ENCODE measurements around the gene ZNF677. TPM values are rescaled to one million over a fixed set of nuclear protein-coding genes. Genes with fewer than 3 reads are reported as not detected.
"Not testable (repeated sequence)": the region's sequence is repeated elsewhere in the genome, so short reads cannot be mapped to it uniquely, and the experiment has no call there.

The ZNF677 gene
- total and polyA plus RNA-seq, 2 experiments from 2014 or later = 57.2 to 74.8 TPM

- peaks cover 44% of the 10 kb centered on the region for H3K36me3 Mint-ChIP-seq (ENCODE audit: low read depth)
Observed at GRCh38 chr19:53224606-53225005, 30.1 kb downstream of the ZNF677 start.

DNA sequence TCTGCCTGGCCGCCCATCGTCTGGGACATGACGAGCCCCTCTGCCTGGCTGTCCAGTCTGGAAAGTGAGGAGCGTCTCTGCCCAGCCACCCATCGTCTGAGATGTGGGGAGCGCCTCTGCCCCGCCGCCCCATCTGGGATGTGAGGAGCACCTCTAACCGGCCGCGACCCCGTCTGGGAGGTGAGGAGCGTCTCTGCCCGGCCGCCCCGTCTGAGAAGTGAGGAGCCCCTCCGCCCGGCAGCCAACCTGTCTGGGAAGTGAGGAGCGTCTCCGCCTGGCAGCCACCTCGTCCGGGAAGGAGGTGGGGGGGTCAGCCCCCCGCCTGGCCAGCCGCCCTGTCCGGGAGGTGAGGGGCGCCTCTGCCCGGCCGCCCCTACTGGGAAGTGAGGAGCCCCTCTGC is 32.0 kb downstream of the ZNF677 start:
- not testable (repeated sequence) for H3K79me2 ChIP-seq (replicated peaks; ENCODE audit: insufficient read depth); H3K4me3 Mint-ChIP-seq; H2AFZ ChIP-seq; H3K36me3 ChIP-seq (ENCODE audit: insufficient read depth); DNase-seq (ENCODE audit: low spot score); H4K20me1 ChIP-seq (replicated peaks; ENCODE audit: insufficient read depth); H3K27ac Mint-ChIP-seq; H3F3A ChIP-seq (replicated peaks; ENCODE audit: low read depth); ATAC-seq; H3K27me3 Mint-ChIP-seq (ENCODE audit: insufficient read depth, low read depth, poor library complexity); H3K27me3 ChIP-seq (ENCODE audit: insufficient read depth); H3K4me1 Mint-ChIP-seq; H3K4me1 ChIP-seq (ENCODE audit: insufficient read depth); H3K9me2 ChIP-seq (ENCODE audit: insufficient read depth); H3K27ac ChIP-seq (ENCODE audit: low read depth); H3K4me3 ChIP-seq; H3K4me2 ChIP-seq
- Mint-ChIP-seq H3K36me3 (ENCODE audit: low read depth) (peaks cover 40% of the 10 kb centered on the region), H3K9me3 (peaks cover 84% of the 10 kb centered on the region)

More at GRCh38 chr19:53224606-53225005, 30.1 kb downstream of the ZNF677 start:
- Histone ChIP-seq H3K79me2 (replicated peaks; ENCODE audit: insufficient read depth) (no peaks in the 10 kb centered on the region), H3F3A (replicated peaks; ENCODE audit: low read depth) (no peaks in the 10 kb centered on the region), H3K4me1 (ENCODE audit: insufficient read depth) (no peaks in the 10 kb centered on the region), H3K9me2 (ENCODE audit: insufficient read depth) (no peaks in the 10 kb centered on the region), H2AFZ (no peak overlapping the region), H3K27me3 (ENCODE audit: insufficient read depth) (no peaks in the 10 kb centered on the region), H3K4me3 (no peak overlapping the region), H3K36me3 (ENCODE audit: insufficient read depth) (no peaks in the 10 kb centered on the region; the same call in 1 of the 2 replicates), H3K4me2 (no peak overlapping the region), H4K20me1 (replicated peaks; ENCODE audit: insufficient read depth) (no peaks in the 10 kb centered on the region), H3K27ac (ENCODE audit: low read depth) (no peak overlapping the region)
- H3K9me3 Mint-ChIP-seq = peaks cover 85% of the 10 kb centered on the region
- no peak for ATAC-seq
- no peak overlapping the region for H3K4me3 Mint-ChIP-seq
- no peak for TF ChIP-seq EZH2 (IDR thresholded peaks at IDR 0.05; ENCODE audit: low read depth, unreplicated experiment)
- TF ChIP-seq ZNF462 (CRISPR knock-in tag; IDR thresholded peaks at IDR 0.05) = no peak
- TF ChIP-seq, protein P1, sequence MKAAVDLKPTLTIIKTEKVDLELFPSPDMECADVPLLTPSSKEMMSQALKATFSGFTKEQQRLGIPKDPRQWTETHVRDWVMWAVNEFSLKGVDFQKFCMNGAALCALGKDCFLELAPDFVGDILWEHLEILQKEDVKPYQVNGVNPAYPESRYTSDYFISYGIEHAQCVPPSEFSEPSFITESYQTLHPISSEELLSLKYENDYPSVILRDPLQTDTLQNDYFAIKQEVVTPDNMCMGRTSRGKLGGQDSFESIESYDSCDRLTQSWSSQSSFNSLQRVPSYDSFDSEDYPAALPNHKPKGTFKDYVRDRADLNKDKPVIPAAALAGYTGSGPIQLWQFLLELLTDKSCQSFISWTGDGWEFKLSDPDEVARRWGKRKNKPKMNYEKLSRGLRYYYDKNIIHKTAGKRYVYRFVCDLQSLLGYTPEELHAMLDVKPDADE (IDR thresholded peaks at IDR 0.05) = no peak
- H3K27ac Mint-ChIP-seq = no peak overlapping the region
- H3K4me1 Mint-ChIP-seq = no peaks in the 10 kb centered on the region
- H3K27me3 Mint-ChIP-seq (ENCODE audit: insufficient read depth, low read depth, poor library complexity) = peaks cover 6% of the 10 kb centered on the region
- DNase-seq (ENCODE audit: low spot score) = no peak
